Measurements from ENCODE around the gene GAS1. TPM values are rescaled to one million over a fixed set of nuclear protein-coding genes. Genes with fewer than 3 reads are reported as not detected.

Gene GAS1
- total RNA-seq = 0.87 and 1.6 TPM in 2 replicates

GRCh38 chr9:86947146-86948073, at the start of gene GAS1:
GAS1 (minus strand) TSS chr9:86947506; CDS start chr9:86946779, 727 bp downstream.
- peak; percentile 83 to 89 for DNase-seq (ENCODE audit: low read depth in 2 of 2)

GRCh38 chr9:86994231-86994630, 46.9 kb upstream of the GAS1 start:
- no peak for DNase-seq (ENCODE audit: low read depth in 2 of 2)

GRCh38 chr9:86993830-86994229, 46.5 kb upstream of the GAS1 start:
- no peak for DNase-seq (ENCODE audit: low read depth in 2 of 2)

- DNase-seq (ENCODE audit: low read depth in 2 of 2) = no peak
Measured at GRCh38 chr9:86991077-86991476, 43.8 kb upstream of the GAS1 start.

- DNase-seq (ENCODE audit: low read depth in 2 of 2) = no peak
Measured at GRCh38 chr9:86990290-86990689, 43.0 kb upstream of the GAS1 start.

GRCh38 chr9:86987900-86988299, 40.6 kb upstream of the GAS1 start:
- no peak for DNase-seq (ENCODE audit: low read depth in 2 of 2)

GRCh38 chr9:86985132-86985647, 37.9 kb upstream of the GAS1 start:
- DNase-seq (ENCODE audit: low read depth in 2 of 2) = no peak

- DNase-seq (ENCODE audit: low read depth in 2 of 2) = peak in 1 of 2 donors; percentile 23
Measured at GRCh38 chr9:86983620-86984259, 36.4 kb upstream of the GAS1 start.

- DNase-seq (ENCODE audit: low read depth in 2 of 2) = no peak
Measured at GRCh38 chr9:86983249-86983619, 35.9 kb upstream of the GAS1 start.

- DNase-seq (ENCODE audit: low read depth in 2 of 2) = no peak
Measured at GRCh38 chr9:86980802-86981201, 33.5 kb upstream of the GAS1 start.

GRCh38 chr9:86979657-86980056, 32.4 kb upstream of the GAS1 start:
- DNase-seq (ENCODE audit: low read depth in 2 of 2) = no peak

GRCh38 chr9:86978922-86979474, 31.7 kb upstream of the GAS1 start:
- DNase-seq (ENCODE audit: low read depth in 2 of 2) = no peak

- no peak for DNase-seq (ENCODE audit: low read depth in 2 of 2)
Measured at GRCh38 chr9:86978413-86978812, 31.1 kb upstream of the GAS1 start.

- no peak for DNase-seq (ENCODE audit: low read depth in 2 of 2)
Measured at GRCh38 chr9:86977205-86977835, 30.0 kb upstream of the GAS1 start.

GRCh38 chr9:86975606-86976005, 28.3 kb upstream of the GAS1 start:
- no peak for DNase-seq (ENCODE audit: low read depth in 2 of 2)

- no peak for DNase-seq (ENCODE audit: low read depth in 2 of 2)
Measured at GRCh38 chr9:86975036-86975435, 27.7 kb upstream of the GAS1 start.

GRCh38 chr9:86974421-86974820, 27.1 kb upstream of the GAS1 start:
- DNase-seq (ENCODE audit: low read depth in 2 of 2) = no peak

GRCh38 chr9:86971742-86972141, 24.4 kb upstream of the GAS1 start:
- no peak for DNase-seq (ENCODE audit: low read depth in 2 of 2)

GRCh38 chr9:86968258-86968920, 21.1 kb upstream of the GAS1 start:
- no peak for DNase-seq (ENCODE audit: low read depth in 2 of 2)

GRCh38 chr9:86966852-86967511, 19.7 kb upstream of the GAS1 start:
- DNase-seq (ENCODE audit: low read depth in 2 of 2) = no peak
